Thymus (tissue), 11 donors: ENCODE results near the gene REN. TPM values are rescaled to one million over a fixed set of nuclear protein-coding genes. Genes with fewer than 3 reads are reported as not detected.

ENCODE experiments used
- DNase-seq, 9 donors: peaks; one replicate each; pipeline ENCODE4 v3.0.0-alpha.2; 2013; ENCODE audit warnings: low spot score in 9 of 9, low read depth in 6 of 9, missing footprints in 1 of 9
- H3K27ac ChIP-seq, 2 donors: one replicate each; pipeline ENCODE4 v1.5.1; 2013; ENCODE audit warnings: control low read depth in 1 of 2, low read depth in 1 of 2, low read length in 1 of 2, mild to moderate bottlenecking in 1 of 2, moderate library complexity in 1 of 2
- H3K27me3 ChIP-seq, 2 donors: one replicate each; pipeline ENCODE4 v1.5.1; 2013; ENCODE audit warnings: low read length in 1 of 2; ENCODE audit not compliant: control insufficient read depth in 2 of 2, insufficient read depth in 1 of 2
- H3K36me3 ChIP-seq, 2 donors: one replicate each; pipeline ENCODE4 v1.5.1; 2013; ENCODE audit warnings: low read length in 1 of 2, mild to moderate bottlenecking in 1 of 2, moderate library complexity in 1 of 2; ENCODE audit not compliant: control insufficient read depth in 2 of 2, insufficient read depth in 2 of 2
- H3K4me1 ChIP-seq, 2 donors: one replicate each; pipeline ENCODE4 v1.5.1; 2013; ENCODE audit warnings: low read length in 2 of 2; ENCODE audit not compliant: control insufficient read depth in 2 of 2, insufficient read depth in 2 of 2
- H3K4me3 ChIP-seq, 2 donors: one replicate each; pipeline ENCODE4 v1.5.1; 2013; ENCODE audit warnings: low read length in 2 of 2, control low read depth in 1 of 2, mild to moderate bottlenecking in 1 of 2
- H3K9me3 ChIP-seq, 2 donors: one replicate each; pipeline ENCODE4 v1.5.1; 2013; ENCODE audit warnings: low read length in 1 of 2, mild to moderate bottlenecking in 1 of 2; ENCODE audit not compliant: control insufficient read depth in 2 of 2, insufficient read depth in 1 of 2
- WGBS: extraction: QIAGEN DNeasy Blood & Tissue Kit; methylation state at CpG from one replicate; pipeline ENCODE4 v1.1.7; 2013; 5-methylcytosine and 5-hydroxymethylcytosine counted together
- polyA plus RNA-seq: library from polyadenylated mRNA; stranded (reverse); fragments of 200-250 nt; gene quantifications from one replicate; pipeline ENCODE4 v1.2.3, GENCODE V29; 2013
- total RNA-seq: library from RNA; stranded (reverse); fragments of 120-200 nt; gene quantifications from one replicate; pipeline ENCODE4 v1.2.4, GENCODE V29; 2013
- donor health status: healthy.

The REN gene
- total and polyA plus RNA-seq, 2 donors, result 0.66 to 1.9 TPM

- Histone ChIP-seq H3K4me1 (peaks cover 0 to 1% of the 10 kb centered on the region in 2 donors), H3K36me3 (no peaks in the 10 kb centered on the region), H3K27me3 (peaks cover 3 to 11% of the 10 kb centered on the region in 2 donors), H3K27ac (no peak overlapping the region), H3K4me3 (no peak overlapping the region), H3K9me3 (no peaks in the 10 kb centered on the region)
- DNase-seq, result no peak
- 86% methylated on average over 4 of the region's 4 CpGs for WGBS
These were observed 21.1 kb downstream of the REN start for GRCh38 chr1:204145033-204145504.

GRCh38 chr1:204143276-204144041 is 22.7 kb downstream of the REN start:
- 91% methylated on average over 14 of the region's 14 CpGs for WGBS
- no peak overlapping the region for H3K4me3 ChIP-seq
- no peaks in the 10 kb centered on the region for H3K4me1 ChIP-seq
- no peaks in the 10 kb centered on the region for H3K36me3 ChIP-seq
- H3K27me3 ChIP-seq, result no peaks in the 10 kb centered on the region
- H3K27ac ChIP-seq, result no peak overlapping the region
- DNase-seq, result no peak
- no peaks in the 10 kb centered on the region for H3K9me3 ChIP-seq

- Histone ChIP-seq H3K27me3 (peaks cover 0 to 2% of the 10 kb centered on the region in 2 donors), H3K9me3 (no peaks in the 10 kb centered on the region), H3K4me1 (no peaks in the 10 kb centered on the region), H3K4me3 (no peak overlapping the region), H3K36me3 (no peaks in the 10 kb centered on the region), H3K27ac (no peak overlapping the region)
- DNase-seq, result no peak
- 94% methylated on average over 5 of the region's 5 CpGs for WGBS
These were observed 23.8 kb downstream of the REN start for GRCh38 chr1:204142032-204142974.

GRCh38 chr1:204141131-204141530 is 25.0 kb downstream of the REN start:
- H3K27ac ChIP-seq, result no peak overlapping the region
- DNase-seq, result no peak
- H3K4me1 ChIP-seq, result no peaks in the 10 kb centered on the region
- H3K4me3 ChIP-seq, result no peak overlapping the region
- 95% methylated on average over 3 of the region's 3 CpGs for WGBS
- peaks cover 0 to 2% of the 10 kb centered on the region in 2 donors for H3K27me3 ChIP-seq
- H3K9me3 ChIP-seq, result no peaks in the 10 kb centered on the region
- H3K36me3 ChIP-seq, result no peaks in the 10 kb centered on the region

- DNase-seq, result no peak
- Histone ChIP-seq H3K36me3 (no peaks in the 10 kb centered on the region), H3K27ac (no peak overlapping the region), H3K4me1 (no peaks in the 10 kb centered on the region), H3K4me3 (no peak overlapping the region), H3K9me3 (no peaks in the 10 kb centered on the region), H3K27me3 (peaks cover 0 to 2% of the 10 kb centered on the region in 2 donors)
- WGBS, result 98% methylated on average over 6 of the region's 6 CpGs
These were observed 26.2 kb downstream of the REN start for GRCh38 chr1:204139952-204140351.

- 96% methylated on average over 2 of the region's 2 CpGs for WGBS
- DNase-seq, result no peak
- H3K9me3 ChIP-seq, result no peaks in the 10 kb centered on the region
These were observed 27.0 kb downstream of the REN start for GRCh38 chr1:204139088-204139487.

GRCh38 chr1:204136814-204137213 is 29.3 kb downstream of the REN start:
- no peaks in the 10 kb centered on the region for H3K4me1 ChIP-seq
- no peaks in the 10 kb centered on the region for H3K36me3 ChIP-seq
- WGBS, result 99% methylated on average over 2 of the region's 2 CpGs
- H3K4me3 ChIP-seq, result no peak overlapping the region
- no peaks in the 10 kb centered on the region for H3K9me3 ChIP-seq
- DNase-seq, result no peak
- H3K27ac ChIP-seq, result no peak overlapping the region
- H3K27me3 ChIP-seq, result peaks cover 0 to 2% of the 10 kb centered on the region in 2 donors

More at GRCh38 chr1:204139088-204139487, 27.0 kb downstream of the REN start:
- Histone ChIP-seq H3K4me3 (no peak overlapping the region), H3K27me3 (peaks cover 0 to 2% of the 10 kb centered on the region in 2 donors), H3K36me3 (no peaks in the 10 kb centered on the region), H3K4me1 (no peaks in the 10 kb centered on the region), H3K27ac (no peak overlapping the region)

GRCh38 chr1:204134103-204134502 is 32.0 kb downstream of the REN start:
- H3K4me3 ChIP-seq, result no peak overlapping the region
- 92% methylated on average over 11 of the region's 11 CpGs for WGBS
- H3K27ac ChIP-seq, result no peak overlapping the region
- no peaks in the 10 kb centered on the region for H3K4me1 ChIP-seq
- no peaks in the 10 kb centered on the region for H3K36me3 ChIP-seq
- H3K9me3 ChIP-seq, result no peaks in the 10 kb centered on the region
- peaks cover 0 to 11% of the 10 kb centered on the region in 2 donors for H3K27me3 ChIP-seq
- DNase-seq, result no peak

- Histone ChIP-seq H3K36me3 (no peaks in the 10 kb centered on the region), H3K4me1 (peaks cover 0 to 6% of the 10 kb centered on the region in 2 donors), H3K9me3 (no peaks in the 10 kb centered on the region), H3K27ac (no peak overlapping the region), H3K4me3 (no peak overlapping the region), H3K27me3 (peaks cover 0 to 9% of the 10 kb centered on the region in 2 donors)
- 93% methylated on average over 6 of the region's 6 CpGs for WGBS
- no peak for DNase-seq
These were observed 33.4 kb downstream of the REN start for GRCh38 chr1:204132718-204133117.
